Activated CD4-positive, CD25-positive, alpha-beta regulatory T cell treated with anti-CD3 and anti-CD28 coated beads, Interleukin-2, amount 50 U/mL, for 24 hours (primary cell): ENCODE data around the gene ARID2.

Experiments used
- ATAC-seq, 2 donors: fragments of 150-1000 bp; cut with Tn5 transposase; one replicate each; pipeline ENCODE4 v1.10.0; 2021; ENCODE audit warnings: mild to moderate bottlenecking in 1 of 2, moderate library complexity in 1 of 2

The ARID2 gene

DNA sequence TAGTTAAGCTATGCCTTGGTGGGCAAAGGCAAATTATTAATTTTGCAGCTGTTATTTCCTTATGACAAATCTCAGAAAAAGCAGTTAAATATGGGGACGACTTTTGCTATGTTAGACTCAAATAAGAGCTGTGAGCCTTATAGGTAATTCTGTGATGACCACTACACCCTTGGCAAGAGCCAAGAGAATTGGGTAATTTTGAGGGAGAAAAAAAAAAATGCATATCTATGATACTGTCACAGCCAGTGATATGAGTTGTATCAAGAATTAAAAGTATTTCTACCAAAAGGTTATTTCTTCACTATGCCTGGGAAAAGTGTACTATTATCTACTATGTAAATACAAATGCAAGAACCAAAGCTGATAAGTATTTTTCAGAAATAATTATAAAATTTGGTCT, 216.9 kb downstream of the ARID2 start:
- no peak for ATAC-seq

DNA sequence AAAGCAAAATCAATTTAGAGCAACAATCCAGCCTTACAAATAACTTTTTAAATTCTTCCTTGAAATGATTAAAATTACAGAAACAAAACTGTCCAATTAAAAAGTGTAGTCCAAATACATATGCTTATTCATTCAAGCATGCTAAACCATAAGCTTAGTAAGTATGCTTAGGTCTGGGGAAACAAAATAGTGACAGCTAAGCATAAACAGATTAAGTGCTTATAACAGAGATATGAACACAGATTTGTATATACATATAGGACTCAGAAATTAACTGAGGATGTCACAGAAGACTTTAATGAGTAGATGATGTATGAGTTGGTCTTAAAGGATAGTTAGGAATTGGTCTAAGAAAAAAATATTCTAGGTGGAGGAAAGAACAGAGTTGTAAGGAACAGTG, 219.0 kb downstream of the ARID2 start:
- no peak for ATAC-seq
